Left ventricle myocardium superior (tissue), 1 donor: Measurements from ENCODE around the gene IFNK. TPM values are rescaled to one million over a fixed set of nuclear protein-coding genes. Genes with fewer than 3 reads are reported as not detected.

Source experiments
- ATAC-seq: fragments of 200-7000 bp; cut with Tn5 transposase; one replicate; pipeline ENCODE4 v1.9.1; 2020; ENCODE audit warnings: mild to moderate bottlenecking, moderate library complexity
- DNase-seq: peaks from one replicate; pipeline ENCODE4 v3.0.0-alpha.2; 2020
- intact Hi-C: fragments of 100-400 bp; cut with micrococcal nuclease; formaldehyde crosslinking; loops from one replicate; pipeline ENCODE4 v1.11.0; 2022
- total RNA-seq: library from RNA; stranded (reverse); fragmentation: NEBNext Ultra II Directional; extraction: Animal tissue kit (Norgen Biotek cat#: 25700); gene quantifications from one replicate; pipeline ENCODE4 v1.2.1, GENCODE V29; 2021
- donor health status: DM: no; HTN: yes; CAD: no; lungs with severe emphysema.

The IFNK gene
- total RNA-seq, 1 donor from 2014 or later: not detected

GRCh38 chr9:27564670-27565069 is 40.6 kb downstream of the IFNK start:
- ATAC-seq: peak; percentile 52
- no peak for DNase-seq
- intact Hi-C loops: no loop called here

- no peak for ATAC-seq
Measured at GRCh38 chr9:27565696-27566095, 41.6 kb downstream of the IFNK start.

GRCh38 chr9:27566118-27566517 is 42.0 kb downstream of the IFNK start:
- no peak for ATAC-seq
- intact Hi-C loops: no loop called here
- no peak for DNase-seq

More at GRCh38 chr9:27565696-27566095, 41.6 kb downstream of the IFNK start:
- intact Hi-C loops: no loop called here
- DNase-seq: no peak

GRCh38 chr9:27569406-27569805 is 45.3 kb downstream of the IFNK start:
- intact Hi-C loops: no loop called here
- no peak for DNase-seq
- no peak for ATAC-seq

GRCh38 chr9:27571011-27571410 is 46.9 kb downstream of the IFNK start:
- intact Hi-C loops: no loop called here
- ATAC-seq (no peak), DNase-seq (no peak)

GRCh38 chr9:27572061-27572460 is 48.0 kb downstream of the IFNK start:
- ATAC-seq (no peak), DNase-seq (peak; percentile 21)
- intact Hi-C loops: no loop called here

GRCh38 chr9:27572566-27572917 is 48.5 kb downstream of the IFNK start:
- intact Hi-C loops: no loop called here
- DNase-seq: no peak
- ATAC-seq: peak; percentile 27

GRCh38 chr9:27572918-27573633 is 49.0 kb downstream of the IFNK start, which contains the start of gene C9orf72:
TSS of gene C9orf72 (minus strand) at chr9:27573481. CDS start at chr9:27567120, 6,361 bp downstream.
- ATAC-seq (peak; percentile 96), DNase-seq (peak; percentile 88)
- intact Hi-C loops: no loop called here

GRCh38 chr9:27573634-27574590 is 49.8 kb downstream of the IFNK start:
- DNase-seq: peak; percentile 93

More at GRCh38 chr9:27573634-27574590, 49.8 kb downstream of the IFNK start:
- ATAC-seq: peak; percentile 91
- intact Hi-C loops: no loop called here

Other genes starting within 250 kb of the IFNK start
- not detected for gene EQTN, start 227.1 kb upstream of the IFNK start, total RNA-seq
- 1.7 TPM for gene MOB3B, start 5.5 kb downstream of the IFNK start, total RNA-seq
- 19.2 TPM for gene C9orf72, start 49.2 kb downstream of the IFNK start, total RNA-seq